Endothelial cell of umbilical vein (primary cell): ENCODE results near the gene COL4A2.

Experiments
- CTCF ChIP-seq, 2 donors: IDR thresholded peaks; 1 replicate in 1 of 2; 2 replicates in 1 of 2; pipeline ENCODE4 v1.5.1; 2011; ENCODE audit warnings: low read length in 2 of 2, mild to moderate bottlenecking in 2 of 2, moderate library complexity in 2 of 2, control low read depth in 1 of 2, inconsistent platforms in 1 of 2, low read depth in 1 of 2; ENCODE audit not compliant: insufficient read depth in 1 of 2; ENCODE audit errors: extremely low read depth in 1 of 2
- EZH2 ChIP-seq: IDR thresholded peaks from 2 replicates; pipeline ENCODE4 v1.6.1; 2012; ENCODE audit warnings: borderline replicate concordance, low read depth, mild to moderate bottlenecking, moderate library complexity, low read length, inconsistent platforms; ENCODE audit not compliant: severe bottlenecking
- FOS ChIP-seq: IDR thresholded peaks from 2 replicates; pipeline ENCODE4 v1.6.1; 2011; ENCODE audit warnings: mild to moderate bottlenecking, low read length, moderate library complexity, borderline replicate concordance; ENCODE audit not compliant: insufficient read depth
- GATA2 ChIP-seq: IDR thresholded peaks from 2 replicates; pipeline ENCODE4 v1.7.0; 2011; ENCODE audit warnings: low read depth, mild to moderate bottlenecking, moderate library complexity, mixed read lengths, low read length; ENCODE audit not compliant: insufficient read length, insufficient read depth
- JUN ChIP-seq: IDR thresholded peaks from 2 replicates; pipeline ENCODE4 v1.6.1; 2011; ENCODE audit warnings: borderline replicate concordance, low read depth; ENCODE audit not compliant: insufficient read length, insufficient read depth
- MYC ChIP-seq: IDR thresholded peaks from one replicate; pipeline ENCODE4 v1.6.1; 2011; ENCODE audit warnings: mild to moderate bottlenecking, low read depth, low read length
- POLR2A ChIP-seq: IDR thresholded peaks from 2 replicates; pipeline ENCODE4 v1.6.1; 2012; ENCODE audit warnings: low read depth, mild to moderate bottlenecking, control low read depth, low read length
- POLR2AphosphoS5 ChIP-seq: IDR thresholded peaks from 2 replicates; pipeline ENCODE4 v1.6.1; 2012; ENCODE audit warnings: low read depth, mild to moderate bottlenecking, control low read depth, low read length, moderate library complexity; ENCODE audit not compliant: insufficient read depth
- TF ChIP-seq, protein P1 (sequence below): IDR thresholded peaks from 2 replicates; pipeline ENCODE4 v1.6.1; 2011; ENCODE audit not compliant: insufficient read depth, insufficient read length

DNA sequence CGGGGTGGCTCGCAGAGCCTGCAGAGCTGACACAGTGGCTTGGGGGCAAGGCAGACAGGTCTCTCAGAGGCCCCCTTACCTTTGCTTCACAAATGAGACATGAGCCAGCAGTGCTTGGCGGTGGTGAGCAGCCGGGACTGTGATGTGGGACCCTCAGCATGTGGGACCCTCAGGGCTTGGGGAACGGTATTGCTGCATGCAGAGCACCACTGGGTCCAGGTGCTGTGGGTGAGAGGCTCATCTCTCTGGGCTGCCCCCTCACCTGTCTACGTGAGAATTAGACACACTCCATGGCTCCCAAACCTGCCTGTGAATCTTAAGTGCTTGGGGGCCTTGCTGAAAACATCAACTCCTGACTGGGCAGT lies 106.6 kb downstream of the COL4A2 start:
- TF ChIP-seq CTCF (IDR thresholded peaks at IDR 0.05; ENCODE audit: extremely low read depth in 1 of 2, insufficient read depth in 1 of 2, low read depth in 1 of 2, low read length in 2 of 2) (no peak), EZH2 (no peak), POLR2A (no peak), FOS (no peak), GATA2 (no peak), POLR2AphosphoS5 (no peak), MYC (no peak), JUN (no peak)
- TF ChIP-seq, protein P1, sequence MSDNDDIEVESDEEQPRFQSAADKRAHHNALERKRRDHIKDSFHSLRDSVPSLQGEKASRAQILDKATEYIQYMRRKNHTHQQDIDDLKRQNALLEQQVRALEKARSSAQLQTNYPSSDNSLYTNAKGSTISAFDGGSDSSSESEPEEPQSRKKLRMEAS = no peak
